Upper lobe of left lung (tissue), 6 donors: Measurements from ENCODE around the gene OR2T8. TPM values are rescaled to one million over a fixed set of nuclear protein-coding genes. Genes with fewer than 3 reads are reported as not detected.

Experiments
- ATAC-seq, 2 donors: fragments of 200-7000 bp; cut with Tn5 transposase; one replicate each; pipeline ENCODE4 v1.9.1; 2022; ENCODE audit warnings: mild to moderate bottlenecking in 2 of 2, moderate library complexity in 2 of 2; ENCODE audit not compliant: low FRiP score in 2 of 2
- DNase-seq, 2 donors: peaks; one replicate each; pipeline ENCODE4 v3.0.0-alpha.2; 2019 to 2020
- H3K27ac ChIP-seq, 4 donors: fragments of 200-600 bp; sonication (generic); one replicate each; pipeline ENCODE4 v1.5.1; 2016 to 2019
- H3K27me3 ChIP-seq, 4 donors: fragments of 200-600 bp; sonication (generic); one replicate each; pipeline ENCODE4 v1.5.1; 2017 to 2019
- H3K36me3 ChIP-seq, 4 donors: fragments of 200-600 bp; sonication (generic); one replicate each; pipeline ENCODE4 v1.5.1; 2016 to 2019
- H3K4me1 ChIP-seq, 4 donors: fragments of 200-600 bp; sonication (generic); one replicate each; pipeline ENCODE4 v1.5.1; 2018 to 2019
- H3K4me3 ChIP-seq, 4 donors: fragments of 200-600 bp; sonication (generic); one replicate each; pipeline ENCODE4 v1.5.1; 2017 to 2019; ENCODE audit warnings: mild to moderate bottlenecking in 2 of 4, moderate library complexity in 1 of 4
- H3K9me3 ChIP-seq, 4 donors: fragments of 200-600 bp; sonication (generic); one replicate each; pipeline ENCODE4 v1.5.1; 2018 to 2019
- EP300 ChIP-seq, 4 donors: sonication (generic); formaldehyde crosslinking; IDR thresholded peaks; one replicate each; pipeline ENCODE4 v1.5.1; 2017; ENCODE audit warnings: antibody characterized with exemption in 4 of 4, control low read depth in 2 of 4
- POLR2A ChIP-seq, 4 donors: fragments of 450-650 bp; IDR thresholded peaks; one replicate each; pipeline ENCODE4 v1.5.1; 2016 to 2017; ENCODE audit warnings: antibody characterized with exemption in 4 of 4, mild to moderate bottlenecking in 2 of 4
- POLR2AphosphoS5 ChIP-seq, 2 donors: sonication (generic); formaldehyde crosslinking; IDR thresholded peaks; one replicate each; pipeline ENCODE4 v1.5.1; 2017; ENCODE audit warnings: antibody characterized with exemption in 2 of 2
- WGBS, 2 donors: methylation state at CpG; one replicate each; pipeline ENCODE4 v1.1.5; 2017 to 2018; 5-methylcytosine and 5-hydroxymethylcytosine counted together
- total RNA-seq, 6 donors: library from RNA; depleted of rRNA in 4 of 6; stranded (reverse); fragments of >200 nt in 4 of 6; gene quantifications; one replicate each; pipeline versions ENCODE4 v1.1.0 to v1.2.1, GENCODE V29; 2016 to 2021
- TF ChIP-seq, protein P1 (sequence below), 6 experiments: fragments of 450-650 bp in 4 of 6; fragments of 200-600 bp in 2 of 6; sonication (generic) in 2 of 6; IDR thresholded peaks; one replicate each; pipeline ENCODE4 v1.5.1; 2016 to 2019; ENCODE audit warnings: antibody characterized with exemption in 6 of 6
- donor health status: DM: no; HTN: no; CAD: no; lungs with moderate emphysema.
- donor health status: DM: no; HTN: yes; CAD: no; lungs with severe emphysema.

The OR2T8 gene
- total RNA-seq, 6 donors from 2014 or later: not detected

- WGBS, 2 donors: 85 to 90% methylated on average over 2 of the region's 2 CpGs
- H3K27me3 ChIP-seq: no peaks in the 10 kb centered on the region
These were observed 44.9 kb downstream of the OR2T8 start, which contains the start of gene OR2AK2 for GRCh38 chr1:247964933-247965332. Gene OR2AK2, plus strand, starts transcription at chr1:247965233. Its CDS starts 144 bp downstream, at chr1:247965377.

DNA sequence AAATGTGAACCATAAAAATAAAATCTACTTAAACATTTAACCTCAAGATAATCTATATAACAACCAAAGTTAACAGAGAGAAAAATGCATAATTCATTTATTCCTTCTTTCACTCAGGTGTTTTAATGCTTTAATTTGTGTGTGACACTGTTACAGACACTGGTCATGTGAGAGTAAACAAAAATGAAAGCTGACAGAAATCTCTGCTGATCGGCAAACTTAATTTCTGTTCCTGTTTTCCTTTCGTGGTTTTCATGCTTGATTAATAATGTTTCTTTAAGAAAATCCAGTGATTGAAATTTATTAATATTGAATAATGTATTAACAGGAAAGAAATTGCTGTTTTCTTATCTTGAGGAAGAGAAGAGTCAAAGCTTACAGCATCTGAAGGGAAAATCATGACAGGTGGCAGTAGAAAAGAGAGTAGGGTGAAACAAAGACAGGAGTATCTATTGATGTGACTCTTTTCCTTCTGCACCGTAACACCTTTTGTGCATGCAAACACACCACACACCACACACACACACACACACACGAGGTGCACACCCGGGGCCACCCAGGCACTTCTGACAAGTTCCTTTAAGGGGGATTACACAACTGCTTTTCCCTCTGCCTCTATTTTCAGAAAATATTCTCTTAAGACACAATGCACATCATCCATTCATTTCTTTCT lies 46.6 kb downstream of the OR2T8 start:
- WGBS, 2 donors: 63 to 64% methylated on average over 5 of the region's 5 CpGs

More at GRCh38 chr1:247964933-247965332, 44.9 kb downstream of the OR2T8 start, which contains the start of gene OR2AK2:
- TF ChIP-seq POLR2AphosphoS5 (IDR thresholded peaks at IDR 0.05) (no peak), POLR2A (IDR thresholded peaks at IDR 0.05) (no peak), EP300 (IDR thresholded peaks at IDR 0.05) (no peak)
- TF ChIP-seq, protein P1, sequence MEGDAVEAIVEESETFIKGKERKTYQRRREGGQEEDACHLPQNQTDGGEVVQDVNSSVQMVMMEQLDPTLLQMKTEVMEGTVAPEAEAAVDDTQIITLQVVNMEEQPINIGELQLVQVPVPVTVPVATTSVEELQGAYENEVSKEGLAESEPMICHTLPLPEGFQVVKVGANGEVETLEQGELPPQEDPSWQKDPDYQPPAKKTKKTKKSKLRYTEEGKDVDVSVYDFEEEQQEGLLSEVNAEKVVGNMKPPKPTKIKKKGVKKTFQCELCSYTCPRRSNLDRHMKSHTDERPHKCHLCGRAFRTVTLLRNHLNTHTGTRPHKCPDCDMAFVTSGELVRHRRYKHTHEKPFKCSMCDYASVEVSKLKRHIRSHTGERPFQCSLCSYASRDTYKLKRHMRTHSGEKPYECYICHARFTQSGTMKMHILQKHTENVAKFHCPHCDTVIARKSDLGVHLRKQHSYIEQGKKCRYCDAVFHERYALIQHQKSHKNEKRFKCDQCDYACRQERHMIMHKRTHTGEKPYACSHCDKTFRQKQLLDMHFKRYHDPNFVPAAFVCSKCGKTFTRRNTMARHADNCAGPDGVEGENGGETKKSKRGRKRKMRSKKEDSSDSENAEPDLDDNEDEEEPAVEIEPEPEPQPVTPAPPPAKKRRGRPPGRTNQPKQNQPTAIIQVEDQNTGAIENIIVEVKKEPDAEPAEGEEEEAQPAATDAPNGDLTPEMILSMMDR (IDR thresholded peaks at IDR 0.05): no peak
- ATAC-seq (no peak), DNase-seq (no peak)
- Histone ChIP-seq H3K27ac (no peak within 1 kb of the TSS), H3K9me3 (no peaks in the 10 kb centered on the region), H3K4me1 (no peaks in the 10 kb centered on the region), H3K36me3 (no peaks in the 10 kb centered on the region), H3K4me3 (no peak within 1 kb of the TSS)

More for the DNA sequence above, 46.6 kb downstream of the OR2T8 start:
- H3K27me3 ChIP-seq: no peaks in the 10 kb centered on the region
- no peaks in the 10 kb centered on the region for H3K4me1 ChIP-seq
- H3K9me3 ChIP-seq: no peaks in the 10 kb centered on the region
- DNase-seq (no peak), ATAC-seq (no peak)
- no peak overlapping the region for H3K4me3 ChIP-seq
- H3K27ac ChIP-seq: no peak overlapping the region
- TF ChIP-seq POLR2A (IDR thresholded peaks at IDR 0.05): no peak
- TF ChIP-seq POLR2AphosphoS5 (IDR thresholded peaks at IDR 0.05): no peak
- TF ChIP-seq, protein P1 (IDR thresholded peaks at IDR 0.05): no peak
- TF ChIP-seq EP300 (IDR thresholded peaks at IDR 0.05): no peak
- H3K36me3 ChIP-seq: no peaks in the 10 kb centered on the region

Other genes with a start within 250 kb of the OR2T8 start
- not detected for gene OR13G1, start 240.5 kb upstream of the OR2T8 start, total RNA-seq
- not detected for gene OR6F1, start 203.6 kb upstream of the OR2T8 start, total RNA-seq
- not detected for gene OR14K1, start 181.6 kb upstream of the OR2T8 start, total RNA-seq
- gene OR14A2, start 172.1 kb upstream of the OR2T8 start, total RNA-seq: not detected
- not detected for gene OR1C1, start 159.7 kb upstream of the OR2T8 start, total RNA-seq
- gene OR14A16, start 96.1 kb upstream of the OR2T8 start, total RNA-seq: not detected
- not detected for gene OR11L1, start 78.4 kb upstream of the OR2T8 start, total RNA-seq
- 10 to 100 TPM in 1 of 6 donors, 1 to 10 TPM in 5; 1.0 to 15.1 (median 4.6) TPM for gene TRIM58, start 63.1 kb upstream of the OR2T8 start, total RNA-seq
- gene OR2W3, start 24.7 kb upstream of the OR2T8 start, total RNA-seq: 1 to 10 TPM in 1 of 6 donors, under 1 TPM in 2, not detected in 3; 0.27 to 5.3 (median 0.31) TPM
- gene OR2AJ1, start 4.6 kb downstream of the OR2T8 start, total RNA-seq: under 1 TPM in 1 of 6 donors, not detected in 5; 0.49 TPM
- not detected for gene OR2L8, start 28.6 kb downstream of the OR2T8 start, total RNA-seq
- gene OR2AK2, start 45.0 kb downstream of the OR2T8 start, total RNA-seq: not detected
- gene OR2L5, start 93.4 kb downstream of the OR2T8 start, total RNA-seq: not detected
- under 1 TPM in 3 of 6 donors, not detected in 3; under 0.01 to 0.20 (median 0.13) TPM for gene OR2L2, start 109.8 kb downstream of the OR2T8 start, total RNA-seq
- gene OR2L3, start 126.6 kb downstream of the OR2T8 start, total RNA-seq: not detected
- not detected for gene OR2L13, start 174.9 kb downstream of the OR2T8 start, total RNA-seq
- not detected for gene OR2M5, start 224.9 kb downstream of the OR2T8 start, total RNA-seq